GM19324 (cell line): ENCODE measurements around the gene RAPGEF5.

ENCODE experiments used
- ATAC-seq: cut with Tn5 transposase; IDR thresholded peaks from one replicate; pipeline ENCODE4 v1.9.1; 2021; ENCODE audit warnings: mild to moderate bottlenecking, moderate library complexity; ENCODE audit not compliant: unreplicated experiment, low FRiP score

RAPGEF5 gene

GRCh38 chr7:22197376-22197775, 159.6 kb downstream of the RAPGEF5 start:
- no peak for ATAC-seq

GRCh38 chr7:22196429-22196828, 160.5 kb downstream of the RAPGEF5 start:
- ATAC-seq, result no peak

GRCh38 chr7:22195397-22196172, 161.4 kb downstream of the RAPGEF5 start:
- no peak for ATAC-seq

GRCh38 chr7:22194658-22195273, 162.2 kb downstream of the RAPGEF5 start:
- no peak for ATAC-seq

GRCh38 chr7:22193450-22193983, 163.4 kb downstream of the RAPGEF5 start:
- ATAC-seq, result no peak

GRCh38 chr7:22192801-22193200, 164.2 kb downstream of the RAPGEF5 start:
- no peak for ATAC-seq

- no peak for ATAC-seq
Observed at GRCh38 chr7:22190736-22191135, 166.2 kb downstream of the RAPGEF5 start.

- no peak for ATAC-seq
Observed at GRCh38 chr7:22189741-22190140, 167.2 kb downstream of the RAPGEF5 start.

- ATAC-seq, result no peak
Observed at GRCh38 chr7:22189230-22189629, 167.7 kb downstream of the RAPGEF5 start.

GRCh38 chr7:22187691-22188348, 169.1 kb downstream of the RAPGEF5 start:
- ATAC-seq, result no peak

GRCh38 chr7:22185559-22185958, 171.4 kb downstream of the RAPGEF5 start:
- no peak for ATAC-seq

GRCh38 chr7:22184549-22185199, 172.3 kb downstream of the RAPGEF5 start:
- ATAC-seq, result no peak

- no peak for ATAC-seq
Observed at GRCh38 chr7:22183522-22184280, 173.3 kb downstream of the RAPGEF5 start.

- no peak for ATAC-seq
Observed at GRCh38 chr7:22182149-22182548, 174.8 kb downstream of the RAPGEF5 start.

GRCh38 chr7:22181663-22182062, 175.3 kb downstream of the RAPGEF5 start:
- ATAC-seq, result no peak

GRCh38 chr7:22179442-22179879, 177.5 kb downstream of the RAPGEF5 start:
- ATAC-seq, result no peak

GRCh38 chr7:22178735-22179134, 178.2 kb downstream of the RAPGEF5 start:
- no peak for ATAC-seq

- ATAC-seq, result no peak
Observed at GRCh38 chr7:22176791-22177412, 180.1 kb downstream of the RAPGEF5 start.

- ATAC-seq, result no peak
Observed at GRCh38 chr7:22174574-22174953, 182.4 kb downstream of the RAPGEF5 start.
